Measurements from ENCODE around the gene ERCC1.

ERCC1 gene

GRCh38 chr19:45423589-45424190 lies at the start of gene ERCC1:
ERCC1 (minus strand) TSS chr19:45423917; CDS start chr19:45423374, 543 bp downstream.
- peak; percentile 50 to 53 for DNase-seq

DNA sequence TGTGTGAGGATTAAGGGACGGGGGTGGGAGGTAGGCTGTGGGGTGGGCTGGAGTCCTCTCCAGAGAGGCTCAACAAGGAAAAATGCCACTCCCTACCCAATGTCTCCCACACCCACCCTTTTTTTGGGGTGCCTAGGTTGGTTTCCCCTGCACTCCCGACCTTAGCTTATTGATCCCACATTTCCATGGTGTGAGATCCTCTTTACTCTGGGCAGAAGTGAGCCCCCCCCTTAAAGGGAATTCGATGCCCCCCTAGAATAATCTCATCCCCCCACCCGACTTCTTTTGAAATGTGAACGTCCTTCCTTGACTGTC lies 49.6 kb upstream of the ERCC1 start:
- DNase-seq, result no peak

DNA sequence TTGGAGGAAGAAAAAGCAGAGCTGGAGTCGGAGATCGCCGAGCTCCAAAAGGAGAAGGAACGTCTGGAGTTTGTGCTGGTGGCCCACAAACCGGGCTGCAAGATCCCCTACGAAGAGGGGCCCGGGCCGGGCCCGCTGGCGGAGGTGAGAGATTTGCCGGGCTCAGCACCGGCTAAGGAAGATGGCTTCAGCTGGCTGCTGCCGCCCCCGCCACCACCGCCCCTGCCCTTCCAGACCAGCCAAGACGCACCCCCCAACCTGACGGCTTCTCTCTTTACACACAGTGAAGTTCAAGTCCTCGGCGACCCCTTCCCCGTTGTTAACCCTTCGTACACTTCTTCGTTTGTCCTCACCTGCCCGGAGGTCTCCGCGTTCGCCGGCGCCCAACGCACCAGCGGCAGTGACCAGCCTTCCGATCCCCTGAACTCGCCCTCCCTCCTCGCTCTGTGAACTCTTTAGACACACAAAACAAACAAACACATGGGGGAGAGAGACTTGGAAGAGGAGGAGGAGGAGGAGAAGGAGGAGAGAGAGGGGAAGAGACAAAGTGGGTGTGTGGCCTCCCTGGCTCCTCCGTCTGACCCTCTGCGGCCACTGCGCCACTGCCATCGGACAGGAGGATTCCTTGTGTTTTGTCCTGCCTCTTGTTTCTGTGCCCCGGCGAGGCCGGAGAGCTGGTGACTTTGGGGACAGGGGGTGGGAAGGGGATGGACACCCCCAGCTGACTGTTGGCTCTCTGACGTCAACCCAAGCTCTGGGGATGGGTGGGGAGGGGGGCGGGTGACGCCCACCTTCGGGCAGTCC lies 49.0 kb upstream of the ERCC1 start:
- DNase-seq, result no peak

GRCh38 chr19:45471931-45472562 lies 48.3 kb upstream of the ERCC1 start:
- no peak for DNase-seq

GRCh38 chr19:45471111-45471930 lies 47.6 kb upstream of the ERCC1 start:
- no peak for DNase-seq

DNA sequence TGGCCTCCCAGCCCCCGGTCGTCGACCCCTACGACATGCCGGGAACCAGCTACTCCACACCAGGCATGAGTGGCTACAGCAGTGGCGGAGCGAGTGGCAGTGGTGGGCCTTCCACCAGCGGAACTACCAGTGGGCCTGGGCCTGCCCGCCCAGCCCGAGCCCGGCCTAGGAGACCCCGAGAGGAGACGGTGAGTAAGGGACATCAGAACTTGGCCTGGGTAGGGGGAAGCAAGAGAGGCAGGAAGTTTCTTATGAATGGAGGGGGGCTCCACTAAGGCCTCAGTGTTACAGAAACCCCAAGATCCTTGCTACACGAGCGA lies 47.0 kb upstream of the ERCC1 start:
- DNase-seq, result no peak

GRCh38 chr19:45469945-45470761 lies 46.4 kb upstream of the ERCC1 start:
- peak in 1 of 2 donors; percentile 16 for DNase-seq

- peak; percentile 90 to 91 for DNase-seq
Measured at GRCh38 chr19:45469132-45469944, 45.6 kb upstream of the ERCC1 start.

DNA sequence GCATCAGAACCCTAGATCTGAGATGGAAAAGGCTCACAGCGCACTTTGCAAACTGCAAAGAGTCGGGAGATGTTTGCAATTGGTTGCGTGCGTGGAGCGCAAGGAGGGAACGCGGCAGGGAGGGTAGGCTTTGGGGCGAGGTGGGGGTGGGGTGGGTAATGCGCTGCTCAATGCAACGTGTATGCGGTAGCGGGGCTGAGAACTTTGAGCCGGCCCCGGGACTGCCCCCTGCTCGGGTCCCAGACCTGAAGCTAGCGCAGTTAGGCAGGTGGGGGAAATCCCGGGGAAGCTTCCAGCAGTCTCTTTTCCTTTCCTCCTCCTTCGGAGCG lies 45.0 kb upstream of the ERCC1 start:
- DNase-seq, result no peak

DNA sequence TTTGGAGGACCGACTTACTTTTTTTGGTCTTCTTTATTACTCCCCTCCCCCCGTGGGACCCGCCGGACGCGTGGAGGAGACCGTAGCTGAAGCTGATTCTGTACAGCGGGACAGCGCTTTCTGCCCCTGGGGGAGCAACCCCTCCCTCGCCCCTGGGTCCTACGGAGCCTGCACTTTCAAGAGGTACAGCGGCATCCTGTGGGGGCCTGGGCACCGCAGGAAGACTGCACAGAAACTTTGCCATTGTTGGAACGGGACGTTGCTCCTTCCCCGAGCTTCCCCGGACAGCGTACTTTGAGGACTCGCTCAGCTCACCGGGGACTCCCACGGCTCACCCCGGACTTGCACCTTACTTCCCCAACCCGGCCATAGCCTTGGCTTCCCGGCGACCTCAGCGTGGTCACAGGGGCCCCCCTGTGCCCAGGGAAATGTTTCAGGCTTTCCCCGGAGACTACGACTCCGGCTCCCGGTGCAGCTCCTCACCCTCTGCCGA lies 44.5 kb upstream of the ERCC1 start:
- DNase-seq, result peak in 1 of 2 donors; percentile 55

GRCh38 chr19:45467456-45468158 lies 43.9 kb upstream of the ERCC1 start, which contains the start of gene FOSB:
FOSB (plus strand) TSS chr19:45467996; CDS start chr19:45468587, 591 bp downstream.
- DNase-seq, result peak; percentile 93 to 97

GRCh38 chr19:45467115-45467455 lies 43.4 kb upstream of the ERCC1 start:
- DNase-seq, result no peak

DNA sequence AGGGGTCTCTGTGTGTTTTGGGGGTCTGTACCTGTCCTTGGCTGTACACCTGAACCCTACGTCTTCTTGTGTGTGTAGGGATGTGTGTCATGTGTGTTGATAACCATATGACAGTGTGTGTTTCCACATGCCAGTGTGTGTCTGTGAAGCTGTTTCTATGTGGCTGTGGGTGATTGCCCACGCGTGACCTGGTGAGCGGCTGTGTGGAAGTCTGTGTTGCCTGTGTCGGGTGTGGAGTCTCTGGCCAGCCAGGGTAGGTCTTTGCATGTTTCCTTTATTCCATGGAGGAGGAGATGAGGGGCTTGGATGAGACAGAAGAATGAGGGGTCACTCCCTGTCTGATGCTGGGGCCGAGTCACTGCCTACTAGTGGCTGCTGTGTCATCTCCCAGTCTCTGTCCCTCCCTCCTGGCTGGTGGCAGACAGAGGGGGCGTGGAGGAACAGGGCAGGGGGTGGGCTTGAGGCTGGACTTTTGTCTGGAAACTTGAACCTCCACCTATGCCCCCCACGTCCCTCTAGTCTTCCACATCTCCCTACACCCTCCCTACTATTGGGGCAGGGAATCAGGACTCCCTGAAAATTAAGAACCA lies 41.2 kb upstream of the ERCC1 start:
- DNase-seq, result no peak

- no peak for DNase-seq
Measured at GRCh38 chr19:45464274-45464673, 40.6 kb upstream of the ERCC1 start.

- no peak for DNase-seq
Measured at GRCh38 chr19:45463241-45463640, 39.5 kb upstream of the ERCC1 start.

DNA sequence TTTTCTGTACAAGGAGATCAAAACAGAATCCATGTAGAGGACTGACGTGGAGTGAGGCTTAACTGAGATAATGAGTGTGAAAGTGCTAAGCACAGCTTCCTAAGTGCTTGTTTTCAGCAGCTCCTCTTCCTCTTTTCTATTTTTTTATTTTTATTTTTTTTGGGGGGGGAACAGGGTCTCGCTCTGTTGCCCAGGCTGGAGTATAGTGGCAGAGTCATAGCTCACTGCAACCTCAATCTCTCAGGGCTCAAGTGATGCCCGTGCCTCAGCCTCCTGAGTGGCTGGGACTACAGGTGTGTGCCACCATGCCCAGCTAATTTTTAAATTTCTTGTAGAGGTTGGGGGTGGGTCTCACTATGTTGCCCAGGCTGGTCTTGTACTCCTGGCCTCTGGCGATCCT lies 38.5 kb upstream of the ERCC1 start:
- no peak for DNase-seq

GRCh38 chr19:45460807-45461347 lies 37.2 kb upstream of the ERCC1 start:
- DNase-seq, result no peak

DNA sequence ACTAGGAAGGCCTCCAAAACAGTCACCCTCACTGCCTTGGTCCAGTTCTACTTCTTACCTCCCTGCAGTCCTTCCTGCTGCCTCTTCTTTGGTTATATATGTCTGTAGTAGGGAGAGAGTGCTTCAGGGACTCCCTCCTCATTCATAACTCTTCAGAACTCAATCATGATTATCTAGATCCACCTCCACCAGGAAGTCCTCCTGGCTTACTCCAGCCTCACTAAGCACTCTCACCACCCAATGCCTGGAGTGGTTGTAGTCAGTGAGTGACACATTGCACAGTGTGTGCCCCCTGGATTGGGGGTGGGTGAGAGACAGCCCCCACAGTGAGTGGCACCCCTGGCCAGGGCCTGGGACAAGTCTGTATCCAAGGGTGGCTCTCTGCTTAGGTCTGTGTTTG lies 34.1 kb upstream of the ERCC1 start:
- no peak for DNase-seq

- DNase-seq, result no peak
Measured at GRCh38 chr19:45456500-45456815, 32.7 kb upstream of the ERCC1 start.

- DNase-seq, result peak; percentile 57 to 64
Measured at GRCh38 chr19:45455707-45456499, 32.2 kb upstream of the ERCC1 start.

All from activated CD4-positive, alpha-beta T cell treated with anti-CD3 and anti-CD28 coated beads for 4 hours (primary cell).